Duodenal mucosa (tissue), 2 donors: ENCODE results near the gene LAIR1.
"Not testable (repeated sequence)": the region's sequence is repeated elsewhere in the genome, so short reads cannot be mapped to it uniquely, and the experiment has no call there.

Experiments
- H3K27ac ChIP-seq: one replicate; pipeline ENCODE4 v1.7.0; 2013; ENCODE audit warnings: low read depth, low read length
- H3K27me3 ChIP-seq, 2 donors: one replicate each; pipeline ENCODE4 v1.7.0; 2013; ENCODE audit warnings: low read length in 2 of 2, control low read depth in 1 of 2; ENCODE audit not compliant: insufficient read depth in 2 of 2, control insufficient read depth in 1 of 2
- H3K36me3 ChIP-seq, 2 donors: one replicate each; pipeline ENCODE4 v1.7.0; 2013; ENCODE audit warnings: low read length in 2 of 2, control low read depth in 1 of 2; ENCODE audit not compliant: insufficient read depth in 2 of 2, control insufficient read depth in 1 of 2
- H3K4me1 ChIP-seq, 2 donors: one replicate each; pipeline ENCODE4 v1.7.0; 2013; ENCODE audit warnings: low read length in 2 of 2, control low read depth in 1 of 2; ENCODE audit not compliant: insufficient read depth in 2 of 2, control insufficient read depth in 1 of 2
- H3K4me3 ChIP-seq, 2 donors: one replicate each; pipeline ENCODE4 v1.7.0; 2013; ENCODE audit warnings: low read length in 2 of 2, low read depth in 1 of 2
- H3K9ac ChIP-seq, 2 donors: one replicate each; pipeline ENCODE4 v1.7.0; 2013; ENCODE audit warnings: low read length in 2 of 2, low read depth in 1 of 2
- H3K9me3 ChIP-seq, 2 donors: one replicate each; pipeline ENCODE4 v1.7.0; 2013; ENCODE audit warnings: low read length in 2 of 2, control low read depth in 1 of 2; ENCODE audit not compliant: control insufficient read depth in 1 of 2

Gene LAIR1

GRCh38 chr19:54366811-54367210 lies 2.1 kb upstream of the LAIR1 start:
- H3K4me3 ChIP-seq = no peak overlapping the region

GRCh38 chr19:54365798-54366197 lies 1.1 kb upstream of the LAIR1 start:
- H3K36me3 ChIP-seq, H3K27me3 ChIP-seq, H3K9ac ChIP-seq, H3K9me3 ChIP-seq, H3K4me3 ChIP-seq, H3K27ac ChIP-seq, H3K4me1 ChIP-seq: not testable (repeated sequence)

More at GRCh38 chr19:54366811-54367210, 2.1 kb upstream of the LAIR1 start:
- Histone ChIP-seq H3K9ac (no peak overlapping the region), H3K27ac (no peak overlapping the region), H3K9me3 (no peaks in the 10 kb centered on the region), H3K36me3 (no peaks in the 10 kb centered on the region), H3K27me3 (no peaks in the 10 kb centered on the region), H3K4me1 (no peaks in the 10 kb centered on the region)

GRCh38 chr19:54361680-54362422 lies 2.9 kb downstream of the LAIR1 start:
- not testable (repeated sequence) for H3K36me3 ChIP-seq, H3K27me3 ChIP-seq, H3K9me3 ChIP-seq, H3K4me1 ChIP-seq, H3K27ac ChIP-seq, H3K4me3 ChIP-seq, H3K9ac ChIP-seq

GRCh38 chr19:54359149-54359820 lies 5.4 kb downstream of the LAIR1 start:
- H3K9me3 ChIP-seq, H3K36me3 ChIP-seq, H3K4me1 ChIP-seq, H3K27me3 ChIP-seq, H3K9ac ChIP-seq, H3K4me3 ChIP-seq, H3K27ac ChIP-seq: not testable (repeated sequence)

- Histone ChIP-seq H3K27ac (no peak overlapping the region), H3K4me1 (no peaks in the 10 kb centered on the region), H3K9ac (no peak overlapping the region), H3K27me3 (no peaks in the 10 kb centered on the region), H3K4me3 (no peak overlapping the region), H3K9me3 (no peaks in the 10 kb centered on the region), H3K36me3 (peaks cover 0 to 12% of the 10 kb centered on the region in 2 donors)
These were observed 7.3 kb downstream of the LAIR1 start for GRCh38 chr19:54357381-54357780.

GRCh38 chr19:54356444-54357056 lies 8.2 kb downstream of the LAIR1 start:
- no peaks in the 10 kb centered on the region for H3K4me1 ChIP-seq
- H3K27ac ChIP-seq = no peak overlapping the region
- no peak overlapping the region for H3K4me3 ChIP-seq
- no peaks in the 10 kb centered on the region for H3K27me3 ChIP-seq
- no peak overlapping the region for H3K9ac ChIP-seq
- peaks cover 0 to 12% of the 10 kb centered on the region in 2 donors for H3K36me3 ChIP-seq
- no peaks in the 10 kb centered on the region for H3K9me3 ChIP-seq

- H3K27me3 ChIP-seq = no peaks in the 10 kb centered on the region
- no peak overlapping the region for H3K4me3 ChIP-seq
- peaks cover 0 to 12% of the 10 kb centered on the region in 2 donors for H3K36me3 ChIP-seq
- no peaks in the 10 kb centered on the region for H3K9me3 ChIP-seq
- H3K27ac ChIP-seq = no peak overlapping the region
- no peak overlapping the region for H3K9ac ChIP-seq
- H3K4me1 ChIP-seq = no peaks in the 10 kb centered on the region
These were observed 9.1 kb downstream of the LAIR1 start for GRCh38 chr19:54355675-54356074.

GRCh38 chr19:54354761-54355160 lies 10.0 kb downstream of the LAIR1 start:
- Histone ChIP-seq H3K27me3 (no peaks in the 10 kb centered on the region), H3K4me1 (no peaks in the 10 kb centered on the region), H3K9ac (no peak overlapping the region), H3K4me3 (no peak overlapping the region), H3K36me3 (peaks cover 0 to 12% of the 10 kb centered on the region in 2 donors), H3K27ac (no peak overlapping the region), H3K9me3 (no peaks in the 10 kb centered on the region)

GRCh38 chr19:54352546-54352945 lies 12.2 kb downstream of the LAIR1 start:
- Histone ChIP-seq H3K4me1 (no peaks in the 10 kb centered on the region), H3K9me3 (no peaks in the 10 kb centered on the region), H3K9ac (no peak overlapping the region), H3K4me3 (no peak overlapping the region), H3K27ac (no peak overlapping the region), H3K36me3 (peaks cover 0 to 12% of the 10 kb centered on the region in 2 donors), H3K27me3 (peaks cover 0 to 4% of the 10 kb centered on the region in 2 donors)

- peaks cover 0 to 4% of the 10 kb centered on the region in 2 donors for H3K27me3 ChIP-seq
- H3K4me1 ChIP-seq = no peaks in the 10 kb centered on the region
- no peak overlapping the region for H3K4me3 ChIP-seq
- no peak overlapping the region for H3K9ac ChIP-seq
- H3K27ac ChIP-seq = no peak overlapping the region
- peaks cover 0 to 12% of the 10 kb centered on the region in 2 donors for H3K36me3 ChIP-seq
- no peaks in the 10 kb centered on the region for H3K9me3 ChIP-seq
These were observed 12.7 kb downstream of the LAIR1 start for GRCh38 chr19:54352041-54352440.
